ENCODE data around the gene ZNF697. TPM values are rescaled to one million over a fixed set of nuclear protein-coding genes. Genes with fewer than 3 reads are reported as not detected.

The ZNF697 gene
- total and polyA plus RNA-seq, 4 donors: 2.3 to 22.2 (median 5.0) TPM

DNA sequence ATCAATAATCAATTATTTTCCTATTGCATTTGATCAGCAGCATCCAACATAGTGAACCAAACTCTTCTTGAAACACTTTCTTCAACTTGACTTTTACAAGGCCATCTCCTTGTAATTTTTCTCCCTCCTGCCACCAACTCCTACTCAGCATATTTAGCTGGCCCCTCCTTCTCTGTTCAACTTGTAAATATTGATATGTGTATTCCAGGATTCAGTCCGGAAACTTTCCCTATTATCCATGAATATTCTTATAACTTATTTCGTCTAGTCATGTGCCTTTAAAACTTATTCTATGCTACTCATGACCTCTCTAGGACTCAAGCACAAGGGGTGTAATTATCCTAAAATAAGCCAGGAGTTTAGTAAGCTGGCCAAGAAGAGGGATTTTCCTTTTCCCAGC is 52.9 kb downstream of the ZNF697 start:
- Histone ChIP-seq H3K27ac (ENCODE audit: low read depth in 1 of 2, low read length in 1 of 2) (no peak overlapping the region), H3K9me3 (ENCODE audit: control insufficient read depth in 4 of 4, insufficient read depth in 3 of 4, low read length in 3 of 4) (peaks cover 0 to 4% (median 0%) of the 10 kb centered on the region in 4 donors), H3K36me3 (ENCODE audit: control insufficient read depth in 4 of 4, insufficient read depth in 4 of 4, low read length in 4 of 4) (no peaks in the 10 kb centered on the region), H3K9ac (ENCODE audit: insufficient read depth in 1 of 2, low read length in 2 of 2) (no peak overlapping the region), H3K4me1 (ENCODE audit: control insufficient read depth in 5 of 5, insufficient read depth in 5 of 5, low read length in 5 of 5) (peaks cover 0 to 4% (median 0%) of the 10 kb centered on the region in 5 donors), H3K4me3 (no peak overlapping the region), H3K27me3 (ENCODE audit: control insufficient read depth in 3 of 3, insufficient read depth in 3 of 3, low read length in 2 of 3) (no peaks in the 10 kb centered on the region)
- 93% methylated on average over 2 of the region's 2 CpGs for WGBS, 2 donors
- no peak for ATAC-seq (ENCODE audit: insufficient read depth, low FRiP score)
- DNase-seq: no peak
- TF ChIP-seq CTCF (IDR thresholded peaks at IDR 0.05; ENCODE audit: control extremely low read depth, extremely low read depth): no peak

DNA sequence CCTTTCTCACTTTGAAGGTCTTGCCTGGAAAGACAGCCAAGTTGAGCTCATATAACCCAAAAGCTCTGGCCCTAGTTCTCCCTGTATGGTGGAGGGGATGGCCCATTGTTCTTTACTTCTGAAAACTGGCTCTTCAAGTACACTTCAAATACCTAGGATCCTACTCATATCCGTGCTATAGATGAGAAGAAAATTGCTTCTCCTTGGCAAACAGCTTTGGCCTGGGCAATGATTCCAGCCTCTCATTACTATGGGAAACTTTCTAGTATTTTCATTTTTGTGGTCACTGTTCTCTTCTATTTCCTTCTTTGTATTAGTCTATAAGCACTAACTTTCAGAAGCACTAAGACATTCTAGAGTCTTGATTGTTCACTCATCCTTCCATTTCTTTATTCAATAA is 53.7 kb downstream of the ZNF697 start:
- WGBS, 2 donors: 62 to 80% methylated on average over 1 of the region's 1 CpG
- peaks cover 0 to 4% (median 0%) of the 10 kb centered on the region in 4 donors for H3K9me3 ChIP-seq (ENCODE audit: control insufficient read depth in 4 of 4, insufficient read depth in 3 of 4, low read length in 3 of 4)
- DNase-seq: no peak
- H3K27me3 ChIP-seq (ENCODE audit: control insufficient read depth in 3 of 3, insufficient read depth in 3 of 3, low read length in 2 of 3): no peaks in the 10 kb centered on the region
- no peak overlapping the region for H3K9ac ChIP-seq (ENCODE audit: insufficient read depth in 1 of 2, low read length in 2 of 2)
- H3K36me3 ChIP-seq (ENCODE audit: control insufficient read depth in 4 of 4, insufficient read depth in 4 of 4, low read length in 4 of 4): no peaks in the 10 kb centered on the region
- no peak overlapping the region for H3K4me3 ChIP-seq
- no peak for ATAC-seq (ENCODE audit: insufficient read depth, low FRiP score)
- no peaks in the 10 kb centered on the region for H3K4me1 ChIP-seq (ENCODE audit: control insufficient read depth in 5 of 5, insufficient read depth in 5 of 5, low read length in 5 of 5)
- no peak overlapping the region for H3K27ac ChIP-seq (ENCODE audit: low read depth in 1 of 2, low read length in 1 of 2)
- TF ChIP-seq CTCF (IDR thresholded peaks at IDR 0.05; ENCODE audit: control extremely low read depth, extremely low read depth): no peak

GRCh38 chr1:119593805-119594204 is 54.3 kb downstream of the ZNF697 start:
- no peak for TF ChIP-seq CTCF (IDR thresholded peaks at IDR 0.05; ENCODE audit: control extremely low read depth, extremely low read depth)
- ATAC-seq (ENCODE audit: insufficient read depth, low FRiP score): no peak
- 67 to 68% methylated on average over 1 of the region's 1 CpG for WGBS, 2 donors

GRCh38 chr1:119590393-119590792 is 57.7 kb downstream of the ZNF697 start:
- no peak for TF ChIP-seq CTCF (IDR thresholded peaks at IDR 0.05; ENCODE audit: control extremely low read depth, extremely low read depth)
- ATAC-seq (ENCODE audit: insufficient read depth, low FRiP score): no peak
- DNase-seq: no peak
- Histone ChIP-seq H3K27me3 (ENCODE audit: control insufficient read depth in 3 of 3, insufficient read depth in 3 of 3, low read length in 2 of 3) (no peaks in the 10 kb centered on the region), H3K36me3 (ENCODE audit: control insufficient read depth in 4 of 4, insufficient read depth in 4 of 4, low read length in 4 of 4) (no peaks in the 10 kb centered on the region), H3K4me3 (no peak overlapping the region), H3K9me3 (ENCODE audit: control insufficient read depth in 4 of 4, insufficient read depth in 3 of 4, low read length in 3 of 4) (peaks cover 0 to 4% (median 0%) of the 10 kb centered on the region in 4 donors), H3K9ac (ENCODE audit: insufficient read depth in 1 of 2, low read length in 2 of 2) (no peak overlapping the region), H3K4me1 (ENCODE audit: control insufficient read depth in 5 of 5, insufficient read depth in 5 of 5, low read length in 5 of 5) (peaks cover 0 to 6% (median 0%) of the 10 kb centered on the region in 5 donors), H3K27ac (ENCODE audit: low read depth in 1 of 2, low read length in 1 of 2) (no peak overlapping the region)

More at GRCh38 chr1:119593805-119594204, 54.3 kb downstream of the ZNF697 start:
- Histone ChIP-seq H3K27me3 (ENCODE audit: control insufficient read depth in 3 of 3, insufficient read depth in 3 of 3, low read length in 2 of 3) (no peaks in the 10 kb centered on the region), H3K9ac (ENCODE audit: insufficient read depth in 1 of 2, low read length in 2 of 2) (no peak overlapping the region), H3K9me3 (ENCODE audit: control insufficient read depth in 4 of 4, insufficient read depth in 3 of 4, low read length in 3 of 4) (peaks cover 0 to 4% (median 0%) of the 10 kb centered on the region in 4 donors), H3K36me3 (ENCODE audit: control insufficient read depth in 4 of 4, insufficient read depth in 4 of 4, low read length in 4 of 4) (no peaks in the 10 kb centered on the region), H3K4me1 (ENCODE audit: control insufficient read depth in 5 of 5, insufficient read depth in 5 of 5, low read length in 5 of 5) (no peaks in the 10 kb centered on the region), H3K4me3 (no peak overlapping the region), H3K27ac (ENCODE audit: low read depth in 1 of 2, low read length in 1 of 2) (no peak overlapping the region)
- DNase-seq: no peak

Data from lung (tissue), 12 donors.